Ascending aorta (tissue), 2 donors: ENCODE data around the gene MBP. TPM values are rescaled to one million over a fixed set of nuclear protein-coding genes. Genes with fewer than 3 reads are reported as not detected.
"Not testable (repeated sequence)": the region's sequence is repeated elsewhere in the genome, so short reads cannot be mapped to it uniquely, and the experiment has no call there.

Experiments used
- DNase-seq, 2 donors: peaks; one replicate each; pipeline ENCODE4 v3.0.0-alpha.2; 2019; ENCODE audit warnings: low spot score in 2 of 2
- H3K27ac ChIP-seq, 2 donors: fragments of 200-600 bp; sonication (generic); one replicate each; pipeline ENCODE4 v1.5.1; 2016 to 2017; ENCODE audit warnings: mild to moderate bottlenecking in 1 of 2
- H3K27me3 ChIP-seq: fragments of 200-600 bp; sonication (generic); one replicate; pipeline ENCODE4 v1.5.1; 2017
- H3K36me3 ChIP-seq, 2 donors: fragments of 200-600 bp; sonication (generic); one replicate each; pipeline ENCODE4 v1.5.1; 2016
- H3K4me1 ChIP-seq, 2 donors: fragments of 200-600 bp; sonication (generic); one replicate each; pipeline ENCODE4 v1.5.1; 2016 to 2017; ENCODE audit warnings: mild to moderate bottlenecking in 1 of 2
- H3K4me3 ChIP-seq, 2 donors: fragments of 200-600 bp; sonication (generic); one replicate each; pipeline ENCODE4 v1.5.1; 2016 to 2017; ENCODE audit warnings: mild to moderate bottlenecking in 1 of 2
- H3K9me3 ChIP-seq, 2 donors: fragments of 200-600 bp; sonication (generic); one replicate each; pipeline ENCODE4 v1.5.1; 2016
- intact Hi-C: fragments of 100-400 bp; cut with DNase I; formaldehyde crosslinking; loops from one replicate; pipeline ENCODE4 v1.15.1; 2023
- total RNA-seq: library from RNA; depleted of rRNA; stranded (reverse); fragments of >200 nt; gene quantifications from one replicate; pipeline ENCODE4 v1.1.0, GENCODE V29; 2016
- TF ChIP-seq, protein P1 (sequence below), 3 experiments: fragments of 200-600 bp in 2 of 3; fragments of 450-650 bp in 1 of 3; sonication (generic) in 2 of 3; IDR thresholded peaks; one replicate each; pipeline ENCODE4 v1.5.1; 2016 to 2019; ENCODE audit warnings: antibody characterized with exemption in 3 of 3, mild to moderate bottlenecking in 1 of 3, moderate library complexity in 1 of 3

The MBP gene
- total RNA-seq, 1 donor from 2014 or later: 8.1 TPM

DNA sequence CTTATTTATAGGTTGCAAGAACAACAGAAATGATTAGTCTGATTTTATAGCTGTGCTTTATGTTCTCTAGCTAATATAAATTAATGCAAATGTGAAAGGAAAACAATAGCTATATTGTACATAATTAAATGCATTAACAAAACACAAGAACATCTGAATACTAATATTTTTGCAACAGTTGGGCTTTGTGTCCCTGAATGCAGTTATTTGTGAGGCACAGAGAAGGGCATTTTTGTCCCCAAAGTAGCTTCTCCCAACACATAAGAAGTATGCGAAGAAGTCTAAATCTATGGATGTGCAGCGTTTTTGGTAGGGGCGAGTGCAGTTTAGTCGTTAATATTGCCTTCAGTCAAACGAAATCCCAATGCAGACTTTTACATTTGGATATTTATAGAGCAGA lies 110.0 kb downstream of the MBP start:
- intact Hi-C loops: no loop called here
- Histone ChIP-seq H3K27me3 (no peaks in the 10 kb centered on the region), H3K9me3 (no peaks in the 10 kb centered on the region), H3K4me3 (no peak overlapping the region), H3K4me1 (no peaks in the 10 kb centered on the region), H3K36me3 (peaks cover 0 to 4% of the 10 kb centered on the region in 2 donors), H3K27ac (no peak overlapping the region)
- no peak for DNase-seq
- TF ChIP-seq, protein P1, sequence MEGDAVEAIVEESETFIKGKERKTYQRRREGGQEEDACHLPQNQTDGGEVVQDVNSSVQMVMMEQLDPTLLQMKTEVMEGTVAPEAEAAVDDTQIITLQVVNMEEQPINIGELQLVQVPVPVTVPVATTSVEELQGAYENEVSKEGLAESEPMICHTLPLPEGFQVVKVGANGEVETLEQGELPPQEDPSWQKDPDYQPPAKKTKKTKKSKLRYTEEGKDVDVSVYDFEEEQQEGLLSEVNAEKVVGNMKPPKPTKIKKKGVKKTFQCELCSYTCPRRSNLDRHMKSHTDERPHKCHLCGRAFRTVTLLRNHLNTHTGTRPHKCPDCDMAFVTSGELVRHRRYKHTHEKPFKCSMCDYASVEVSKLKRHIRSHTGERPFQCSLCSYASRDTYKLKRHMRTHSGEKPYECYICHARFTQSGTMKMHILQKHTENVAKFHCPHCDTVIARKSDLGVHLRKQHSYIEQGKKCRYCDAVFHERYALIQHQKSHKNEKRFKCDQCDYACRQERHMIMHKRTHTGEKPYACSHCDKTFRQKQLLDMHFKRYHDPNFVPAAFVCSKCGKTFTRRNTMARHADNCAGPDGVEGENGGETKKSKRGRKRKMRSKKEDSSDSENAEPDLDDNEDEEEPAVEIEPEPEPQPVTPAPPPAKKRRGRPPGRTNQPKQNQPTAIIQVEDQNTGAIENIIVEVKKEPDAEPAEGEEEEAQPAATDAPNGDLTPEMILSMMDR (IDR thresholded peaks at IDR 0.05): no peak

DNA sequence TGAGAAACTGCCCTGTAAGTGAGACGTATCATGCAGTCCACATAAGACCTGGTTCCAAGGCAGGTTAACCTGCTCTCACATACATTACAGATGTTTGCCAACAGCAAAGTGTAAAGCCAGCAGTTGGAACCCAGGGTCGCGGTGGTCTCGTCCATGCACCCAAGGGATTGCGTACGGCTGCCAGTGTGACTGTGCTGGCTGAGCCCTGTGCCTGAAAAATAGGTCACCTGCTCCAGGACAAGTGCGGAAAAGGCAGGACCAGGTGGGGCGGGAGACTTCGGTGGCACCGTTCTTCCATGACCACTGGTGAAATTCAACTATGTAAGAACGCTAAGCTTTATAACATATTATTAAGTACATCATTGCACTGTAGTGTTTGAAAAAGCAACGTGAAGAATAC lies 110.5 kb downstream of the MBP start:
- Histone ChIP-seq H3K9me3 (no peaks in the 10 kb centered on the region), H3K27me3 (no peaks in the 10 kb centered on the region), H3K27ac (no peak overlapping the region), H3K4me3 (no peak overlapping the region), H3K4me1 (no peaks in the 10 kb centered on the region), H3K36me3 (peaks cover 0 to 4% of the 10 kb centered on the region in 2 donors)
- TF ChIP-seq, protein P1 (IDR thresholded peaks at IDR 0.05): no peak
- DNase-seq: no peak
- intact Hi-C loops: no loop called here

DNA sequence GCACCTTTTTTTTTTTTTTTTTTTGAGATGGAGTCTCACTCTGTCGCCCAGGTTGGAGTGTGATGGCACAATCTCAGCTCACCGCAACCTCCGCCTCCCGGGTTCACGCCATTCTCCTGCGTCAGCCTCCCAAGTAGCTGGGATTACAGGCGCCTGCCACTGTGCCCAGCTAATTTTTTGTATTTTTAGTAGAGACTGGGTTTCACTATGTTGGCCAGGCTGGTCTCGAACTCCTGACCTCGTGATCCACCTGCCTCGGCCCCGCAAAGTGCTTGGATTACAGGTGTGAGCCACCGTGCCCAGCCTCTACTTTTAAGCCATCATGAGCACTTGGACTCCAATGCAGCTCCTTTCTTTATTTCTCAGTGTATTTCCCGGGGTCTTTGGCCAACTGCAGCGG lies 111.1 kb downstream of the MBP start:
- H3K27me3 ChIP-seq, intact Hi-C loops, H3K27ac ChIP-seq, H3K4me3 ChIP-seq, H3K36me3 ChIP-seq, H3K9me3 ChIP-seq, H3K4me1 ChIP-seq, DNase-seq: not testable (repeated sequence)

DNA sequence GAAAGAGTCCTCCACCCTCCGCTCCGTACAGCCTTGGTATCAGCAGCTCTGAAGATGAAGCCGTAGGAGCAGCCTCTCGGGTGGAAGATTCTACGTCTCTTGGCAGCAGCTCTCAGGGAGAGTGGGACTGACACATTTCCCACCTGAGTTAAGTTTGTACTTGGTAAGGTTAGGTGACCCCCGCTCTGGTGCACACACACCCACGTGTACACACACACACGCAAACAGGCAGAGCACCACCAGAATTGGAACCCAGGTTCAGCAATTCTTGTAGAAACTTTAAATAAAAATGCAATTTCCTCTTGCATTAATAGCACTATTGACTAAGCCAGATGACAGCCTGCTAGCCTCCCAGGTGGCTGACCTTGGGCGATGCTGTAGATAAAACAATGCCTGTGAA lies 111.5 kb downstream of the MBP start:
- H3K27me3 ChIP-seq: no peaks in the 10 kb centered on the region
- H3K9me3 ChIP-seq: no peaks in the 10 kb centered on the region
- TF ChIP-seq, protein P1 (IDR thresholded peaks at IDR 0.05): no peak
- intact Hi-C loops: no loop called here
- no peak overlapping the region for H3K4me3 ChIP-seq
- no peaks in the 10 kb centered on the region for H3K4me1 ChIP-seq
- DNase-seq: no peak
- no peak overlapping the region for H3K27ac ChIP-seq
- peaks cover 7 to 12% of the 10 kb centered on the region in 2 donors for H3K36me3 ChIP-seq

DNA sequence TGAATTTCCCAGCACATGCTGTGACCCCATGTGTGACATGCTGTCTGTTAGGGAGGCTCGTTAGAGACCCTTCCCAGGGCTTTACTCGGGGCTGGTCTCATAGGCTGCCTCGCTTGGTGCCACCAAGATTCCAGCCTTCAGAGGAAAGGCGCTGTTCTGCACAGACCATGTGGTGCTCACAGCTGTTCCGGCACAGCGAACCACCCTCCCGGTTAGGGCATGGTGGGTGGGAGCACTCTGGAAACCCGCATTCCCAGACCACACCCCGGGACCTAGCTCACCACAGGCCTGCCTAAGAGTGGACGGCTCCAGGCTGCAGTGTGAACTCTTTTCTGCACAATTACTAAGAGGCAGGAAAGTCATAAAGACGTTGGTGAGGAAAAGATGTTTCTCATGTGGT lies 112.0 kb downstream of the MBP start:
- no peak for DNase-seq
- TF ChIP-seq, protein P1 (IDR thresholded peaks at IDR 0.05): no peak
- Histone ChIP-seq H3K27me3 (no peaks in the 10 kb centered on the region), H3K36me3 (peaks cover 7 to 8% of the 10 kb centered on the region in 2 donors), H3K4me1 (no peaks in the 10 kb centered on the region), H3K4me3 (no peak overlapping the region), H3K27ac (no peak overlapping the region), H3K9me3 (no peaks in the 10 kb centered on the region)
- intact Hi-C loops: no loop called here

DNA sequence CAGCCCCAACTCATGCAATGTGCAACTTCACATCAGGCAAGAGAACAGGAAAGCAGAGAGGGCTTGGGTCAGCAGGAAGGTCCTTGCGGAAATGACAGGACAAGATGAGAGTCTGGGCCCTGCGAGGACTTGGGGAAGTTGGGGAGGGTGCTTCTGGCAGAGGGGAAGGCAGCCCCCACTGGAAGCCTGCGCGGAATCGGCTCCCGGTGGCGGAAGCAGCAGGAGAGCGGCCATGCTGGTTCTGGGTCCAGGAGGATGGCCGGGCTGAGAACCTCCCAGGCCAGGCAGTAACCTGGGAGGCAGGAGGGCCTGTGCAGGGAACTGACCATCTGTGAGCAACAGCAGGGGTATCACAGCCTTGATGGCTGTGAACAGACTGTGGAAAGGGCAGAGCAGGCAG lies 112.9 kb downstream of the MBP start:
- intact Hi-C loops: no loop called here
- Histone ChIP-seq H3K27ac (no peak overlapping the region), H3K9me3 (no peaks in the 10 kb centered on the region), H3K4me1 (peaks cover 0 to under 1% of the 10 kb centered on the region in 2 donors), H3K27me3 (no peaks in the 10 kb centered on the region), H3K4me3 (no peak overlapping the region), H3K36me3 (peaks cover 7 to 8% of the 10 kb centered on the region in 2 donors)
- DNase-seq: no peak
- TF ChIP-seq, protein P1 (IDR thresholded peaks at IDR 0.05): no peak

DNA sequence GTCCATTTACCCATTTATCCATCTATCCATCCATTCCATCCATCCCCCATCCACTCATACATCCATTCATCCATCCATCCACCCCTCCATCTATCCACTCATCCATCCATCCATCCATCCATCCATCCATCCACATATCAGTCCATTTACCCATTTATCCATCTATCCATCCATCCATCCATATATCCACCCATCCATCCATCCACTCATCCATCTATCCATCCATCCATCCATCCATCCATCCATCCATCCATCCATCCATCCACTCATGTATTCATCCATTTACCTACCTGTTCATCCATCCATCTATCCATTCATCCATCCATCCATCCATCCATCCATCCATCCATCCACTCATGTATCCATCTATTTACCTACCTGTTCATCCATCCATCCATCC lies 113.9 kb downstream of the MBP start:
- intact Hi-C loops, H3K36me3 ChIP-seq, H3K27ac ChIP-seq, DNase-seq, H3K9me3 ChIP-seq, H3K27me3 ChIP-seq, H3K4me1 ChIP-seq, H3K4me3 ChIP-seq: not testable (repeated sequence)
